Nephron (organoid): Measurements from ENCODE around the gene ZCWPW1.
"Not testable (repeated sequence)": the region's sequence is repeated elsewhere in the genome, so short reads cannot be mapped to it uniquely, and the experiment has no call there.

Source experiments
- H3K27ac Mint-ChIP-seq, 3 experiments: 2 replicates each; pipeline ENCODE4 v1.8.0; 2020; ENCODE audit warnings: mixed read lengths in 3 of 3, mild to moderate bottlenecking in 2 of 3, moderate library complexity in 1 of 3
- H3K27me3 Mint-ChIP-seq: 2 replicates; pipeline ENCODE4 v1.8.0; 2021; ENCODE audit warnings: low read depth, mild to moderate bottlenecking, moderate library complexity, mixed read lengths
- H3K36me3 Mint-ChIP-seq: 2 replicates; pipeline ENCODE4 v1.8.0; 2020; ENCODE audit warnings: low read depth, mixed read lengths
- H3K4me1 Mint-ChIP-seq: 2 replicates; pipeline ENCODE4 v1.8.0; 2020; ENCODE audit warnings: mixed read lengths
- H3K4me3 Mint-ChIP-seq, 3 experiments: 2 replicates each; pipeline ENCODE4 v1.8.0; 2020; ENCODE audit warnings: mild to moderate bottlenecking in 3 of 3, mixed read lengths in 3 of 3, moderate library complexity in 2 of 3
- H3K9me3 Mint-ChIP-seq: 2 replicates; pipeline ENCODE4 v1.8.0; 2020; ENCODE audit warnings: mixed read lengths
- TF ChIP-seq, protein P1 (sequence below), 3 experiments: fragments of 200-600 bp; sonication (generic); IDR thresholded peaks; one replicate each; pipeline ENCODE4 v1.5.0; 2021; ENCODE audit warnings: antibody characterized with exemption in 3 of 3; ENCODE audit not compliant: unreplicated experiment in 3 of 3

ZCWPW1 gene

GRCh38 chr7:100464210-100464660 lies 35.7 kb upstream of the ZCWPW1 start, which contains the start of gene SPACDR:
SPACDR (minus strand) TSS chr7:100464260; CDS start chr7:100464025, 235 bp downstream.
- peaks cover 22% of the 10 kb centered on the region for H3K4me1 Mint-ChIP-seq
- H3K4me3 Mint-ChIP-seq: no peak within 1 kb of the TSS
- peak within 1 kb of the TSS in 2 of 3 experiments; percentile 41 to 75 for H3K27ac Mint-ChIP-seq
- H3K27me3 Mint-ChIP-seq: no peaks in the 10 kb centered on the region
- TF ChIP-seq, protein P1, sequence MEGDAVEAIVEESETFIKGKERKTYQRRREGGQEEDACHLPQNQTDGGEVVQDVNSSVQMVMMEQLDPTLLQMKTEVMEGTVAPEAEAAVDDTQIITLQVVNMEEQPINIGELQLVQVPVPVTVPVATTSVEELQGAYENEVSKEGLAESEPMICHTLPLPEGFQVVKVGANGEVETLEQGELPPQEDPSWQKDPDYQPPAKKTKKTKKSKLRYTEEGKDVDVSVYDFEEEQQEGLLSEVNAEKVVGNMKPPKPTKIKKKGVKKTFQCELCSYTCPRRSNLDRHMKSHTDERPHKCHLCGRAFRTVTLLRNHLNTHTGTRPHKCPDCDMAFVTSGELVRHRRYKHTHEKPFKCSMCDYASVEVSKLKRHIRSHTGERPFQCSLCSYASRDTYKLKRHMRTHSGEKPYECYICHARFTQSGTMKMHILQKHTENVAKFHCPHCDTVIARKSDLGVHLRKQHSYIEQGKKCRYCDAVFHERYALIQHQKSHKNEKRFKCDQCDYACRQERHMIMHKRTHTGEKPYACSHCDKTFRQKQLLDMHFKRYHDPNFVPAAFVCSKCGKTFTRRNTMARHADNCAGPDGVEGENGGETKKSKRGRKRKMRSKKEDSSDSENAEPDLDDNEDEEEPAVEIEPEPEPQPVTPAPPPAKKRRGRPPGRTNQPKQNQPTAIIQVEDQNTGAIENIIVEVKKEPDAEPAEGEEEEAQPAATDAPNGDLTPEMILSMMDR (IDR thresholded peaks at IDR 0.05; ENCODE audit: unreplicated experiment in 3 of 3): no peak
- H3K9me3 Mint-ChIP-seq: no peaks in the 10 kb centered on the region
- H3K36me3 Mint-ChIP-seq: peaks cover 9% of the 10 kb centered on the region

DNA sequence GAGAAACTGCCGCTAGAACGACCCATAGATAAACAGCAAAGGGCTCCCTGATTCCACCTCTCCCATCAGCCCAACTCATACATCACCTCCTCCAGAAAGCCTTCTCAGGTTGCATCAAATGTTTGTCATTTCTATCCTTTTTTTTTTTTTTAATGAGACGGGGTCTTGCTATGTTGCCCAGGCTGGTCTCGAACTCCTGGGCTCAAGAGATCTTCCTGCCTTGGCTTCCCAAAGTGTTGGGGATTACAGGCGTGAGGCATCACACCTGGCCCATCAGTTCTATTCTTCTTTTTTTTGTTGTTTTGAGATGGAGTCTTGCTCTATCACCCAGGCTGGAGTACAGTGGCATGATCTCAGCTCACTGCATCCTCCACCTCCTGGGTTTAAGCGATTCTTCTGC lies 28.5 kb upstream of the ZCWPW1 start:
- H3K9me3 Mint-ChIP-seq: no peaks in the 10 kb centered on the region

DNA sequence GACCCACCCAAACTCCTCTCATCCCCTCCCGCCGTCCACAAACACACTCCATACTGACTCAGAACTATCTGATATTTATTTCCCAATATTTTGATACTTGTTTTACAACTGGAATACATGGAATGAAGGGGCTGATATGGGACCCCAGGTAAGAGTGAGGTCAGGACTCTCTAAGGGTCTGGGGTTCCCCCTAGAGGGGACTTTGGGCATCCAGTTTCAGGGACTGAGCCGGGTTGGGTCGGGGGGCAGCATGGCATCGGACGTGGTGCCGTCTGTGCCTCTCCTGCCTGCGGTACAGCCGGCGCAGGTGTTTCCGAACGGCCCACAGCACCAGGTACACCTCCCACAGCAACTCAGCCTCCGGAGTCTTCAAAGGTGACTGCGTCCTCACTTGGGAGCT lies 28.1 kb upstream of the ZCWPW1 start:
- no peaks in the 10 kb centered on the region for H3K27me3 Mint-ChIP-seq
- TF ChIP-seq, protein P1 (IDR thresholded peaks at IDR 0.05; ENCODE audit: unreplicated experiment in 3 of 3): no peak
- peaks cover 5% of the 10 kb centered on the region for H3K36me3 Mint-ChIP-seq
- peaks cover 12% of the 10 kb centered on the region for H3K4me1 Mint-ChIP-seq
- no peaks in the 10 kb centered on the region for H3K9me3 Mint-ChIP-seq
- no peak overlapping the region for H3K4me3 Mint-ChIP-seq
- H3K27ac Mint-ChIP-seq: peak overlapping the region in 1 of 3 experiments; percentile 31

More for the DNA sequence above, 28.5 kb upstream of the ZCWPW1 start:
- TF ChIP-seq, protein P1 (IDR thresholded peaks at IDR 0.05; ENCODE audit: unreplicated experiment in 3 of 3): no peak
- peaks cover 12% of the 10 kb centered on the region for H3K4me1 Mint-ChIP-seq
- H3K27ac Mint-ChIP-seq: no peak overlapping the region
- peaks cover 8% of the 10 kb centered on the region for H3K36me3 Mint-ChIP-seq
- no peaks in the 10 kb centered on the region for H3K27me3 Mint-ChIP-seq
- H3K4me3 Mint-ChIP-seq: no peak overlapping the region

DNA sequence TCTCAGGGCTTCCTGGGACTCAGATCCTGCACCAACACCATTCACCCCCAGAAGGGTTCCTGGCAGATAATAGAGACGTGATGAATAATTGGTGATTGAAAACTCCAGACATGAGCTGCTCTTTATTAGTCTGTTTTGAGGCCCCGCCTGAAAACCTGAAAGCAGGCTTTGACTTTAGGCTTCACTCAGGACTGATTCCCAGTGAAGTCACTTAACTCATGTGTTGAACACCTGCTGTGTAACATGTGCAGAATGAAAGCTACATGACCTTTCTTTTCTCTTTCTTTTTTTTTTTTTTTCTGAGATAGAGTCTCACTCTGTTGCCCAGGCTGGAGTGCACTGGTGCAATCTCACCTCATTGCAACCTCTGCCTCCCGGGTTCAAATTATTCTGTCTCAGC lies 26.7 kb upstream of the ZCWPW1 start:
- H3K36me3 Mint-ChIP-seq: no peaks in the 10 kb centered on the region
- H3K27me3 Mint-ChIP-seq: no peaks in the 10 kb centered on the region
- H3K4me3 Mint-ChIP-seq: no peak overlapping the region
- TF ChIP-seq, protein P1 (IDR thresholded peaks at IDR 0.05; ENCODE audit: unreplicated experiment in 3 of 3): no peak
- peak overlapping the region in 1 of 3 experiments; percentile 61 for H3K27ac Mint-ChIP-seq
- H3K4me1 Mint-ChIP-seq: peaks cover 12% of the 10 kb centered on the region
- H3K9me3 Mint-ChIP-seq: no peaks in the 10 kb centered on the region

- not testable (repeated sequence) for H3K27me3 Mint-ChIP-seq, H3K36me3 Mint-ChIP-seq, H3K4me3 Mint-ChIP-seq, H3K27ac Mint-ChIP-seq, H3K9me3 Mint-ChIP-seq
- H3K4me1 Mint-ChIP-seq: peaks cover 12% of the 10 kb centered on the region
These were observed 25.4 kb upstream of the ZCWPW1 start for GRCh38 chr7:100453854-100454253.

GRCh38 chr7:100452513-100452912 lies 24.0 kb upstream of the ZCWPW1 start:
- Mint-ChIP-seq H3K4me1 (peaks cover 12% of the 10 kb centered on the region), H3K27me3 (no peaks in the 10 kb centered on the region), H3K36me3 (no peaks in the 10 kb centered on the region), H3K9me3 (no peaks in the 10 kb centered on the region), H3K4me3 (no peak overlapping the region), H3K27ac (no peak overlapping the region)
- TF ChIP-seq, protein P1 (IDR thresholded peaks at IDR 0.05; ENCODE audit: unreplicated experiment in 3 of 3): no peak
